Naive thymus-derived CD8-positive, alpha-beta T cell (primary cell): ENCODE measurements around the gene SLC17A2. TPM values are rescaled to one million over a fixed set of nuclear protein-coding genes. Genes with fewer than 3 reads are reported as not detected.

Experiments used
- ATAC-seq, 2 donors: fragments of 150-1000 bp; cut with Tn5 transposase in 1 of 2; sonication (Bioruptor Pico), chemical (Tn5 transposase) in 1 of 2; 1 replicate in 1 of 2; 2 replicates in 1 of 2; pipeline ENCODE4 v1.10.0; 2021; ENCODE audit warnings: mild to moderate bottlenecking in 2 of 2, moderate library complexity in 2 of 2
- POLR2A ChIA-PET: fragments of 350-600 bp; sonication (Branson Sonifier 250); formaldehyde crosslinking; loops from one replicate; lab custom pipeline; 2021; ENCODE audit warnings: antibody characterized with exemption; lab: Charles Lee
- DNase-seq, 10 donors: peaks; one replicate each; pipeline versions ENCODE4 v3.0.0 to v3.0.0-alpha.2; 2020 to 2022
- H3K27ac Mint-ChIP-seq, 10 donors: one replicate each; pipeline ENCODE4 v1.8.0; 2020 to 2022; ENCODE audit warnings: mild to moderate bottlenecking in 10 of 10, mixed read lengths in 10 of 10, moderate library complexity in 4 of 10, inconsistent platforms in 1 of 10
- H3K27me3 Mint-ChIP-seq, 5 donors: one replicate each; pipeline ENCODE4 v1.8.0; 2021 to 2022; ENCODE audit warnings: mixed read lengths in 5 of 5
- H3K36me3 Mint-ChIP-seq, 3 donors: one replicate each; pipeline ENCODE4 v1.8.0; 2020 to 2022; ENCODE audit warnings: mixed read lengths in 3 of 3, mild to moderate bottlenecking in 2 of 3, inconsistent platforms in 1 of 3
- H3K4me1 Mint-ChIP-seq, 4 donors: one replicate each; pipeline ENCODE4 v1.8.0; 2021 to 2022; ENCODE audit warnings: mixed read lengths in 4 of 4
- H3K4me3 Mint-ChIP-seq, 10 donors: one replicate each; pipeline ENCODE4 v1.8.0; 2020 to 2022; ENCODE audit warnings: mild to moderate bottlenecking in 10 of 10, mixed read lengths in 10 of 10, moderate library complexity in 6 of 10, inconsistent platforms in 1 of 10
- H3K9me3 Mint-ChIP-seq, 9 donors: one replicate each; pipeline ENCODE4 v1.8.0; 2020 to 2022; ENCODE audit warnings: mixed read lengths in 9 of 9, mild to moderate bottlenecking in 3 of 9, inconsistent platforms in 1 of 9, moderate library complexity in 1 of 9
- polyA plus RNA-seq, 3 donors: library from polyadenylated mRNA; unstranded; fragments of 300-500 nt; fragmentation: Illumina TruSeq; gene quantifications; one replicate each; pipeline ENCODE4 v1.2.3, GENCODE V29; 2021
- total RNA-seq, 8 experiments: library from RNA in 2 of 8; stranded (reverse) in 2 of 8; gene quantifications; one replicate each; pipeline ENCODE4 v1.2.3 and lab custom pipeline; 2021 to 2026

SLC17A2 gene
- total and polyA plus RNA-seq, 5 experiments from 2014 or later = not detected

GRCh38 chr6:25872814-25873213, 57.7 kb downstream of the SLC17A2 start:
- Mint-ChIP-seq H3K27me3 (peaks cover 0 to 2% (median 0%) of the 10 kb centered on the region in 5 donors), H3K9me3 (no peaks in the 10 kb centered on the region), H3K4me1 (peaks cover 5 to 20% (median 17%) of the 10 kb centered on the region in 4 donors), H3K27ac (peak overlapping the region in 2 of 10 donors; percentile 36), H3K4me3 (no peak overlapping the region), H3K36me3 (no peaks in the 10 kb centered on the region)
- POLR2A ChIA-PET = no interaction called here
- peak; percentile 64 to 87 for ATAC-seq
- peak in 5 of 10 donors; percentile 0 to 38 (median 22) for DNase-seq

GRCh38 chr6:25869840-25870239, 60.7 kb downstream of the SLC17A2 start:
- DNase-seq = no peak
- H3K9me3 Mint-ChIP-seq = peaks cover 0 to 3% (median 0%) of the 10 kb centered on the region in 9 donors
- ATAC-seq = no peak
- peaks cover 0 to 2% (median 0%) of the 10 kb centered on the region in 5 donors for H3K27me3 Mint-ChIP-seq
- no peak overlapping the region for H3K4me3 Mint-ChIP-seq
- POLR2A ChIA-PET = no interaction called here
- H3K27ac Mint-ChIP-seq = no peak overlapping the region
- H3K4me1 Mint-ChIP-seq = peaks cover 10 to 33% (median 29%) of the 10 kb centered on the region in 4 donors
- H3K36me3 Mint-ChIP-seq = no peaks in the 10 kb centered on the region

GRCh38 chr6:25868436-25869183, 61.9 kb downstream of the SLC17A2 start:
- Mint-ChIP-seq H3K36me3 (peaks cover 0 to 9% (median 2%) of the 10 kb centered on the region in 3 donors), H3K27me3 (peaks cover 0 to 10% (median 0%) of the 10 kb centered on the region in 5 donors), H3K4me1 (peaks cover 15 to 34% (median 31%) of the 10 kb centered on the region in 4 donors), H3K9me3 (peaks cover 0 to 15% (median 0%) of the 10 kb centered on the region in 9 donors), H3K4me3 (no peak overlapping the region), H3K27ac (peak overlapping the region in 1 of 10 donors; percentile 1)
- no peak for DNase-seq
- no peak for ATAC-seq
- POLR2A ChIA-PET = no interaction called here

GRCh38 chr6:25866011-25866410, 64.5 kb downstream of the SLC17A2 start:
- Mint-ChIP-seq H3K27ac (peak overlapping the region; percentile 61 to 94 (median 79)), H3K27me3 (peaks cover 0 to 11% (median 0%) of the 10 kb centered on the region in 5 donors), H3K4me1 (peaks cover 13 to 26% (median 20%) of the 10 kb centered on the region in 4 donors), H3K9me3 (peaks cover 0 to 17% (median 0%) of the 10 kb centered on the region in 9 donors), H3K36me3 (peaks cover 0 to 9% (median 2%) of the 10 kb centered on the region in 3 donors), H3K4me3 (peak overlapping the region in 9 of 10 donors; percentile 6 to 60 (median 49))
- POLR2A ChIA-PET = no interaction called here
- ATAC-seq (peak; percentile 94 to 96), DNase-seq (peak in 8 of 10 donors; percentile 12 to 81 (median 62))

- Mint-ChIP-seq H3K9me3 (peaks cover 0 to 17% (median 0%) of the 10 kb centered on the region in 9 donors), H3K4me1 (peaks cover 13 to 26% (median 20%) of the 10 kb centered on the region in 4 donors), H3K27me3 (peaks cover 0 to 18% (median 3%) of the 10 kb centered on the region in 5 donors), H3K27ac (peak overlapping the region in 2 of 10 donors; percentile 68 to 83), H3K36me3 (peaks cover 0 to 9% (median 2%) of the 10 kb centered on the region in 3 donors), H3K4me3 (no peak overlapping the region)
- DNase-seq (no peak), ATAC-seq (no peak)
- POLR2A ChIA-PET = no interaction called here
These were observed 67.1 kb downstream of the SLC17A2 start for GRCh38 chr6:25863360-25863759.

Other genes with a start within 250 kb of the SLC17A2 start
- not detected for gene SLC17A4, start 175.9 kb downstream of the SLC17A2 start, total RNA-seq
- gene SLC17A4, start 175.9 kb downstream of the SLC17A2 start, polyA plus RNA-seq = not detected
- gene SLC17A1, start 98.6 kb downstream of the SLC17A2 start, total RNA-seq = not detected
- not detected for gene SLC17A1, start 98.6 kb downstream of the SLC17A2 start, polyA plus RNA-seq
- gene SLC17A3, start 56.4 kb downstream of the SLC17A2 start, total RNA-seq = not detected
- under 1 TPM in 1 of 3 donors, not detected in 2; 0.35 TPM for gene SLC17A3, start 56.4 kb downstream of the SLC17A2 start, polyA plus RNA-seq
- 10 to 100 TPM; 28.5 to 29.7 TPM for gene TRIM38, start 32.1 kb upstream of the SLC17A2 start, total RNA-seq
- 1 to 10 TPM; 4.3 to 7.4 (median 5.9) TPM for gene TRIM38, start 32.1 kb upstream of the SLC17A2 start, polyA plus RNA-seq
- 1 to 10 TPM; 1.3 to 1.6 TPM for gene HFE, start 156.7 kb upstream of the SLC17A2 start, total RNA-seq
- 1 to 10 TPM in 2 of 3 donors, under 1 TPM in 1; 0.68 to 3.8 (median 1.8) TPM for gene HFE, start 156.7 kb upstream of the SLC17A2 start, polyA plus RNA-seq